ENCODE results near the gene SPATA2L. TPM values are rescaled to one million over a fixed set of nuclear protein-coding genes. Genes with fewer than 3 reads are reported as not detected.
"Not testable (repeated sequence)": the region's sequence is repeated elsewhere in the genome, so short reads cannot be mapped to it uniquely, and the experiment has no call there.

Gene SPATA2L
- total RNA-seq, 4 donors from 2014 or later: 6.1 to 26.1 (median 8.9) TPM

- 49 to 68% methylated on average over 5 of the region's 5 CpGs for WGBS, 2 donors
- no peak for TF ChIP-seq CTCF (IDR thresholded peaks at IDR 0.05)
- no peak for TF ChIP-seq POLR2A (IDR thresholded peaks at IDR 0.05)
- intact Hi-C loops (cut with DNase I): no loop called here
- Histone ChIP-seq H3K4me3 (peak overlapping the region in 2 of 4 donors; percentile 27 to 43), H3K27ac (peak overlapping the region in 1 of 4 donors; percentile 17), H3K4me1 (peaks cover 0 to 18% (median 4%) of the 10 kb centered on the region in 3 donors), H3K9me3 (no peaks in the 10 kb centered on the region), H3K36me3 (peaks cover 0 to 5% (median 0%) of the 10 kb centered on the region in 3 donors), H3K27me3 (no peaks in the 10 kb centered on the region)
- no peak for DNase-seq
Measured at GRCh38 chr16:89668790-89669158, 32.7 kb downstream of the SPATA2L start.

GRCh38 chr16:89667633-89668032, 33.9 kb downstream of the SPATA2L start:
- Histone ChIP-seq H3K4me1 (peaks cover 0 to 18% (median 4%) of the 10 kb centered on the region in 3 donors), H3K4me3 (no peak overlapping the region), H3K36me3 (peaks cover 0 to 16% (median 0%) of the 10 kb centered on the region in 3 donors), H3K27ac (no peak overlapping the region), H3K9me3 (no peaks in the 10 kb centered on the region), H3K27me3 (no peaks in the 10 kb centered on the region)
- 70 to 87% methylated on average over 5 to 8 of the region's 9 CpGs for WGBS, 2 donors
- no peak for TF ChIP-seq CTCF (IDR thresholded peaks at IDR 0.05)
- TF ChIP-seq POLR2A (IDR thresholded peaks at IDR 0.05): no peak
- intact Hi-C loops (cut with DNase I): no loop called here
- DNase-seq: no peak

- H3K27me3 ChIP-seq; H3K27ac ChIP-seq; H3K4me3 ChIP-seq; H3K9me3 ChIP-seq; DNase-seq; intact Hi-C loops (cut with DNase I): not testable (repeated sequence)
- WGBS, 2 donors: 43 to 96% methylated on average over 1 to 7 of the region's 7 CpGs
- Histone ChIP-seq H3K36me3 (peaks cover 0 to 23% (median 0%) of the 10 kb centered on the region in 3 donors), H3K4me1 (peaks cover 0 to 18% (median 4%) of the 10 kb centered on the region in 3 donors)
- TF ChIP-seq CTCF (IDR thresholded peaks at IDR 0.05): peak in 1 of 6 experiments; percentile 15
Measured at GRCh38 chr16:89667000-89667399, 34.5 kb downstream of the SPATA2L start.

- intact Hi-C loops (cut with DNase I); H3K9me3 ChIP-seq; H3K27me3 ChIP-seq; H3K4me3 ChIP-seq; DNase-seq; H3K27ac ChIP-seq: not testable (repeated sequence)
- Histone ChIP-seq H3K36me3 (peaks cover 0 to 44% (median 0%) of the 10 kb centered on the region in 3 donors), H3K4me1 (peaks cover 0 to 17% (median 0%) of the 10 kb centered on the region in 3 donors)
- WGBS, 2 donors: 70 to 80% methylated on average over 11 of the region's 11 CpGs
Measured at GRCh38 chr16:89664238-89664637, 37.3 kb downstream of the SPATA2L start.

GRCh38 chr16:89661215-89661614, 40.3 kb downstream of the SPATA2L start:
- H3K9me3 ChIP-seq: no peaks in the 10 kb centered on the region
- TF ChIP-seq POLR2A (IDR thresholded peaks at IDR 0.05) (no peak), CTCF (IDR thresholded peaks at IDR 0.05) (no peak)
- 91 to 95% methylated on average over 9 of the region's 9 CpGs for WGBS, 2 donors
- H3K27me3 ChIP-seq: no peaks in the 10 kb centered on the region
- intact Hi-C loops (cut with DNase I): no loop called here
- DNase-seq: no peak
- H3K4me3 ChIP-seq: no peak overlapping the region
- no peak overlapping the region for H3K27ac ChIP-seq
- peaks cover 0 to 44% (median 0%) of the 10 kb centered on the region in 3 donors for H3K36me3 ChIP-seq
- peaks cover 13 to 31% (median 15%) of the 10 kb centered on the region in 3 donors for H3K4me1 ChIP-seq

- WGBS, 2 donors: 86 to 91% methylated on average over 4 to 7 of the region's 7 CpGs
- Histone ChIP-seq H3K27ac (no peak overlapping the region), H3K36me3 (peaks cover 0 to 44% (median 0%) of the 10 kb centered on the region in 3 donors), H3K27me3 (no peaks in the 10 kb centered on the region), H3K4me3 (no peak overlapping the region), H3K9me3 (no peaks in the 10 kb centered on the region), H3K4me1 (peaks cover 13 to 39% (median 15%) of the 10 kb centered on the region in 3 donors)
- DNase-seq: no peak
- intact Hi-C loops (cut with DNase I): no loop called here
- TF ChIP-seq POLR2A (IDR thresholded peaks at IDR 0.05) (no peak), CTCF (IDR thresholded peaks at IDR 0.05) (no peak)
Measured at GRCh38 chr16:89660146-89660545, 41.4 kb downstream of the SPATA2L start.

Data from esophagus squamous epithelium (tissue), 5 donors.